HFFc6 (cell line): Measurements from ENCODE around the gene LIME1. TPM values are rescaled to one million over a fixed set of nuclear protein-coding genes. Genes with fewer than 3 reads are reported as not detected.
A peak's percentile ranks its signal among the peaks of the same experiment; 100 is the strongest.
"Not testable (repeated sequence)": the region's sequence is repeated elsewhere in the genome, so short reads cannot be mapped to it uniquely, and the experiment has no call there.

Source experiments
- DNase-seq: peaks from one replicate; pipeline ENCODE4 v3.0.0-alpha.2; 2018
- H3K27ac Mint-ChIP-seq: 2 replicates; pipeline ENCODE4 v1.8.0; 2020; ENCODE audit warnings: mild to moderate bottlenecking, mixed read lengths
- H3K27me3 Mint-ChIP-seq: 2 replicates; pipeline ENCODE4 v1.8.0; 2021; ENCODE audit warnings: mild to moderate bottlenecking, moderate library complexity, mixed read lengths; ENCODE audit not compliant: insufficient read depth
- H3K36me3 Mint-ChIP-seq: 2 replicates; pipeline ENCODE4 v1.8.0; 2021; ENCODE audit warnings: low read depth, mixed read lengths
- H3K4me1 Mint-ChIP-seq: 2 replicates; pipeline ENCODE4 v1.8.0; 2020; ENCODE audit warnings: low read depth, mixed read lengths
- H3K4me3 Mint-ChIP-seq: 2 replicates; pipeline ENCODE4 v1.8.0; 2020; ENCODE audit warnings: mild to moderate bottlenecking, moderate library complexity, mixed read lengths
- H3K9me3 Mint-ChIP-seq: 2 replicates; pipeline ENCODE4 v1.8.0; 2020; ENCODE audit warnings: mild to moderate bottlenecking, mixed read lengths
- CTCF ChIP-seq: fragments of 200-600 bp; sonication (generic); IDR thresholded peaks from 2 replicates; pipeline ENCODE4 v1.5.0; 2021; ENCODE audit warnings: antibody characterized with exemption, mild to moderate bottlenecking
- total RNA-seq, 6 experiments: library from RNA; stranded (reverse); fragmentation: NEBNext Ultra II Directional; extraction: Animal tissue kit (Norgen Biotek cat#: 25700); gene quantifications; 2 replicates in 1 of 6; 3 replicates in 5 of 6; pipeline ENCODE4 v1.2.3, GENCODE V29; 2021

Gene LIME1
- total RNA-seq, 6 experiments from 2014 or later = 3.4 to 6.1 (median 4.6) TPM

- DNase-seq = no peak
- H3K36me3 Mint-ChIP-seq = peaks cover 53% of the 10 kb centered on the region
- H3K4me1 Mint-ChIP-seq = peaks cover 33% of the 10 kb centered on the region
- H3K9me3 Mint-ChIP-seq = peaks cover 9% of the 10 kb centered on the region
- H3K27ac Mint-ChIP-seq = no peak overlapping the region
- peaks cover 2% of the 10 kb centered on the region; the same call in 1 of the 2 replicates for H3K27me3 Mint-ChIP-seq
- TF ChIP-seq CTCF = no peak
- H3K4me3 Mint-ChIP-seq = peak overlapping the region; percentile 94
Measured at GRCh38 chr20:63709149-63709527, 27.3 kb upstream of the LIME1 start.

GRCh38 chr20:63711085-63711645 lies 25.3 kb upstream of the LIME1 start:
- TF ChIP-seq CTCF = no peak
- peaks cover 26% of the 10 kb centered on the region for H3K4me1 Mint-ChIP-seq
- peaks cover 24% of the 10 kb centered on the region for H3K9me3 Mint-ChIP-seq
- peak overlapping the region; percentile 53; the same call in 1 of the 2 replicates for H3K4me3 Mint-ChIP-seq
- H3K27ac Mint-ChIP-seq = no peak overlapping the region
- no peak for DNase-seq
- H3K27me3 Mint-ChIP-seq = peaks cover 2% of the 10 kb centered on the region; the same call in 1 of the 2 replicates
- H3K36me3 Mint-ChIP-seq = peaks cover 64% of the 10 kb centered on the region

- Mint-ChIP-seq H3K4me1 (peaks cover 16% of the 10 kb centered on the region), H3K27ac (no peak overlapping the region), H3K36me3 (peaks cover 64% of the 10 kb centered on the region), H3K4me3 (no peak overlapping the region), H3K9me3 (peaks cover 28% of the 10 kb centered on the region), H3K27me3 (peaks cover under 1% of the 10 kb centered on the region; the same call in 1 of the 2 replicates)
- no peak for DNase-seq
- no peak for TF ChIP-seq CTCF
Measured at GRCh38 chr20:63712191-63712590, 24.3 kb upstream of the LIME1 start.

GRCh38 chr20:63714858-63715257 lies 21.6 kb upstream of the LIME1 start:
- DNase-seq = no peak
- Mint-ChIP-seq H3K4me3 (no peak overlapping the region), H3K4me1 (peaks cover 6% of the 10 kb centered on the region), H3K36me3 (peaks cover 73% of the 10 kb centered on the region), H3K9me3 (peaks cover 34% of the 10 kb centered on the region), H3K27ac (no peak overlapping the region), H3K27me3 (no peaks in the 10 kb centered on the region; the same call in 1 of the 2 replicates)
- TF ChIP-seq CTCF = no peak

- Mint-ChIP-seq H3K4me1 (no peaks in the 10 kb centered on the region), H3K27me3 (no peaks in the 10 kb centered on the region; the same call in 1 of the 2 replicates), H3K4me3 (no peak overlapping the region), H3K27ac (no peak overlapping the region), H3K36me3 (peaks cover 55% of the 10 kb centered on the region), H3K9me3 (peaks cover 26% of the 10 kb centered on the region)
- TF ChIP-seq CTCF = no peak
- no peak for DNase-seq
Measured at GRCh38 chr20:63718996-63719395, 17.5 kb upstream of the LIME1 start.

- not testable (repeated sequence) for H3K27ac Mint-ChIP-seq, H3K4me3 Mint-ChIP-seq, H3K27me3 Mint-ChIP-seq, DNase-seq, H3K4me1 Mint-ChIP-seq
- Mint-ChIP-seq H3K36me3 (peaks cover 42% of the 10 kb centered on the region), H3K9me3 (peaks cover 14% of the 10 kb centered on the region)
Measured at GRCh38 chr20:63722967-63723622, 13.4 kb upstream of the LIME1 start.

- H3K36me3 Mint-ChIP-seq = peaks cover 24% of the 10 kb centered on the region
- not testable (repeated sequence) for H3K27ac Mint-ChIP-seq, H3K27me3 Mint-ChIP-seq, H3K9me3 Mint-ChIP-seq, DNase-seq, H3K4me3 Mint-ChIP-seq, H3K4me1 Mint-ChIP-seq
Measured at GRCh38 chr20:63730189-63730733, 6.2 kb upstream of the LIME1 start.
